Naive thymus-derived CD4-positive, alpha-beta T cell (primary cell): Measurements from ENCODE around the gene VEGFD. TPM values are rescaled to one million over a fixed set of nuclear protein-coding genes. Genes with fewer than 3 reads are reported as not detected.
"Not testable (repeated sequence)": the region's sequence is repeated elsewhere in the genome, so short reads cannot be mapped to it uniquely, and the experiment has no call there.

Experiments used
- ATAC-seq: fragments of 150-1000 bp; cut with Tn5 transposase; 2 replicates; pipeline ENCODE4 v1.10.0; 2021; ENCODE audit warnings: mild to moderate bottlenecking, moderate library complexity
- CTCF ChIA-PET: fragments of 350-600 bp; sonication (Branson Sonifier 250); formaldehyde crosslinking; loops from one replicate; lab custom pipeline; 2021; ENCODE audit warnings: antibody characterized with exemption; lab: Charles Lee
- POLR2A ChIA-PET: fragments of 350-600 bp; sonication (Branson Sonifier 250); formaldehyde crosslinking; loops from one replicate; lab custom pipeline; 2021; ENCODE audit warnings: antibody characterized with exemption, inconsistent platforms; lab: Charles Lee
- DNase-seq, 9 donors: peaks; one replicate each; pipeline versions ENCODE4 v3.0.0 to v3.0.0-alpha.2; 2020 to 2022; ENCODE audit warnings: mixed read lengths in 1 of 9
- H3K27ac ChIP-seq: one replicate; pipeline ENCODE4 v1.7.0; 2013; ENCODE audit warnings: mild to moderate bottlenecking, low read depth, low read length, moderate library complexity
- H3K27me3 ChIP-seq, 2 donors: one replicate each; pipeline ENCODE4 v1.7.0; 2013; ENCODE audit warnings: low read length in 2 of 2, mild to moderate bottlenecking in 2 of 2, moderate library complexity in 2 of 2; ENCODE audit not compliant: control insufficient read depth in 2 of 2, insufficient read depth in 2 of 2
- H3K36me3 ChIP-seq, 3 experiments: 1 replicate in 2 of 3; 2 replicates in 1 of 3; pipeline ENCODE4 v1.7.0; 2013; ENCODE audit warnings: low read length in 3 of 3, mild to moderate bottlenecking in 3 of 3, moderate library complexity in 1 of 3; ENCODE audit not compliant: insufficient read depth in 3 of 3, control insufficient read depth in 2 of 3
- H3K4me1 ChIP-seq, 2 donors: one replicate each; pipeline ENCODE4 v1.7.0; 2013; ENCODE audit warnings: low read length in 2 of 2, mild to moderate bottlenecking in 2 of 2, moderate library complexity in 1 of 2; ENCODE audit not compliant: control insufficient read depth in 2 of 2, insufficient read depth in 2 of 2
- H3K4me3 ChIP-seq: 2 replicates; pipeline ENCODE4 v1.7.0; 2013; ENCODE audit warnings: mild to moderate bottlenecking, low read length
- H3K9me3 ChIP-seq, 3 experiments: 1 replicate in 2 of 3; 2 replicates in 1 of 3; pipeline ENCODE4 v1.7.0; 2013; ENCODE audit warnings: low read length in 3 of 3; ENCODE audit not compliant: control insufficient read depth in 2 of 3
- H3K27ac Mint-ChIP-seq, 9 donors: one replicate each; pipeline ENCODE4 v1.8.0; 2020 to 2022; ENCODE audit warnings: mixed read lengths in 9 of 9, mild to moderate bottlenecking in 8 of 9, moderate library complexity in 5 of 9, inconsistent platforms in 2 of 9
- H3K27me3 Mint-ChIP-seq, 5 donors: one replicate each; pipeline ENCODE4 v1.8.0; 2021 to 2022; ENCODE audit warnings: mixed read lengths in 5 of 5, mild to moderate bottlenecking in 1 of 5
- H3K36me3 Mint-ChIP-seq, 5 donors: one replicate each; pipeline ENCODE4 v1.8.0; 2020 to 2022; ENCODE audit warnings: mixed read lengths in 5 of 5, mild to moderate bottlenecking in 3 of 5, inconsistent platforms in 1 of 5
- H3K4me1 Mint-ChIP-seq, 7 donors: one replicate each; pipeline ENCODE4 v1.8.0; 2020 to 2022; ENCODE audit warnings: mixed read lengths in 7 of 7, mild to moderate bottlenecking in 3 of 7, inconsistent platforms in 1 of 7
- H3K4me3 Mint-ChIP-seq, 10 donors: one replicate each; pipeline ENCODE4 v1.8.0; 2020 to 2022; ENCODE audit warnings: mild to moderate bottlenecking in 10 of 10, mixed read lengths in 10 of 10, moderate library complexity in 6 of 10, inconsistent platforms in 2 of 10
- H3K9me3 Mint-ChIP-seq, 11 donors: one replicate each; pipeline ENCODE4 v1.8.0; 2020 to 2022; ENCODE audit warnings: mixed read lengths in 11 of 11, mild to moderate bottlenecking in 4 of 11, inconsistent platforms in 1 of 11, moderate library complexity in 1 of 11
- intact Hi-C, 2 donors: fragments of 100-400 bp; cut with micrococcal nuclease; formaldehyde crosslinking; loops; one replicate each; pipeline ENCODE4 v1.15.1; 2023
- polyA plus RNA-seq, 2 donors: library from polyadenylated mRNA; unstranded; fragments of 300-500 nt; fragmentation: Illumina TruSeq; gene quantifications; one replicate each; pipeline ENCODE4 v1.2.3, GENCODE V29; 2021
- total RNA-seq, 6 experiments: library from RNA in 5 of 6; stranded (reverse) in 5 of 6; gene quantifications; 1 replicate in 5 of 6; 2 replicates in 1 of 6; pipeline ENCODE4 v1.2.3 and lab custom pipeline; 2021 to 2026

The VEGFD gene
- total and polyA plus RNA-seq, 7 experiments from 2014 or later: not detected

- H3K4me1 Mint-ChIP-seq, H3K27ac Mint-ChIP-seq, H3K9me3 Mint-ChIP-seq, CTCF ChIA-PET, H3K36me3 ChIP-seq, ATAC-seq, H3K9me3 ChIP-seq, intact Hi-C loops, H3K4me3 ChIP-seq, DNase-seq, POLR2A ChIA-PET, H3K4me3 Mint-ChIP-seq, H3K27me3 Mint-ChIP-seq, H3K27ac ChIP-seq, H3K36me3 Mint-ChIP-seq, H3K27me3 ChIP-seq, H3K4me1 ChIP-seq: not testable (repeated sequence)
Observed at GRCh38 chrX:15305899-15306298, 78.3 kb downstream of the VEGFD start.

GRCh38 chrX:15301924-15302323 lies 82.3 kb downstream of the VEGFD start:
- intact Hi-C loops: loop anchor here in 1 of 2 donors (2.0 kb wide), 1 partner anchor 167 kb away; no protein-coding TSS in a partner anchor
- Histone ChIP-seq H3K4me3 (no peak overlapping the region), H3K9me3 (no peaks in the 10 kb centered on the region), H3K4me1 (no peaks in the 10 kb centered on the region), H3K36me3 (no peaks in the 10 kb centered on the region), H3K27me3 (no peaks in the 10 kb centered on the region), H3K27ac (no peak overlapping the region)
- H3K27ac Mint-ChIP-seq: no peak overlapping the region
- ATAC-seq: peak; percentile 83
- peak in 1 of 9 donors; percentile 19 for DNase-seq
- H3K36me3 Mint-ChIP-seq: no peaks in the 10 kb centered on the region
- H3K9me3 Mint-ChIP-seq: no peaks in the 10 kb centered on the region
- H3K4me3 Mint-ChIP-seq: no peak overlapping the region
- ChIA-PET CTCF (no interaction called here), POLR2A (no interaction called here)
- H3K4me1 Mint-ChIP-seq: peaks cover 0 to 10% (median 2%) of the 10 kb centered on the region in 7 donors
- no peaks in the 10 kb centered on the region for H3K27me3 Mint-ChIP-seq

DNA sequence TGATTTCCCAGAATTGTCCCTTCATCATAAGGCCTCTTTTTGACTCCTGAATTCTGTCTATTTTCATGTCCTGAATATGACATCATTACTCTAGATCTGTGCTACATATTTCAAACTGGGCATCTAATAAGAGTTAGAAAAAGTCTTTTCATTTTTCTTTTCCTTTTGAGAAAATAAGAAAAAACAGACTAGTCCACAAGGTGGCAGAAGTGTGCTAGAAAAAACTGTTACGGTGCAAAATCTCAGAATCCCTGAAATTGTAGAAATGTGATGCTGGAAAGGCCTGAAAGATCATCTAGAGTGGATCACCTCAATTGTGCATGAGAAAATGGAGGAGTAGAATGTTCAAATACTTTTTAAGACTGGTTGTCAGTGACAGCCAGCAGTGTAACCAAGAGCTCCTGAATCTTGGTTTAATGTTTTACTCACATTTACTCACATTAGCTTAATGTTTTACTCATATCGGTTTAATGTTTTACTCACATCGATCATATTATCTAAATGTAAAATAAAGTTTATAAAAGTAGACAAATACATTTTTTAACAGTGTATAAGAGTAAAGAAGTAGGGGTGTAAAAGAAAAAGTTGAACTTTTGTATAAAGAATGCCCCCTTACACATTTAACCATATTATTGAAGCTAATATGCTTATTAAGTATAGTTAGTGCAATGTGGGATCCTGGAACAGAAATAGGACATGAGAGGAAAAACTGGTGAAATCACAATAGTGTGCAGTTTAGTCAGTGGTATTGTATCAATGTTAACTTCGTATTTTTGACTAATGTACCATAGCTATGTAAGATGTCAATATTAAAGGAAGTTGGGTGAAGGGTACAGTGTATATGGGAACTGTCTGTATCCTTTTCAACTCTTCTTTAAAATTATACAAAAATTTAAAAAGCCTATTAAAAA lies 84.0 kb downstream of the VEGFD start:
- H3K4me1 ChIP-seq: no peaks in the 10 kb centered on the region
- no peak overlapping the region for H3K4me3 ChIP-seq
- ChIA-PET POLR2A (no interaction called here), CTCF (interaction anchor here (1.0 kb wide), 1 partner anchor 38 kb away, joined by 4 read pairs; no protein-coding TSS in a partner anchor)
- H3K27ac Mint-ChIP-seq: peak overlapping the region in 1 of 9 donors; percentile 7
- H3K4me3 Mint-ChIP-seq: no peak overlapping the region
- no peak overlapping the region for H3K27ac ChIP-seq
- ATAC-seq (no peak), DNase-seq (peak in 1 of 9 donors; percentile 12)
- H3K36me3 ChIP-seq: no peaks in the 10 kb centered on the region
- no peaks in the 10 kb centered on the region for H3K9me3 Mint-ChIP-seq
- H3K36me3 Mint-ChIP-seq: no peaks in the 10 kb centered on the region
- no peaks in the 10 kb centered on the region for H3K27me3 Mint-ChIP-seq
- peaks cover 0 to 10% (median 2%) of the 10 kb centered on the region in 7 donors for H3K4me1 Mint-ChIP-seq
- H3K9me3 ChIP-seq: no peaks in the 10 kb centered on the region
- H3K27me3 ChIP-seq: no peaks in the 10 kb centered on the region
- intact Hi-C loops: loop anchor here (1.0 to 2.0 kb wide), 2 partner anchors 168 to 169 kb away; no protein-coding TSS in a partner anchor

- H3K9me3 ChIP-seq: no peaks in the 10 kb centered on the region
- no peaks in the 10 kb centered on the region for H3K9me3 Mint-ChIP-seq
- no peaks in the 10 kb centered on the region for H3K4me1 ChIP-seq
- peaks cover 0 to 10% (median 2%) of the 10 kb centered on the region in 7 donors for H3K4me1 Mint-ChIP-seq
- POLR2A ChIA-PET: no interaction called here
- H3K36me3 Mint-ChIP-seq: no peaks in the 10 kb centered on the region
- no peak overlapping the region for H3K27ac ChIP-seq
- no peaks in the 10 kb centered on the region for H3K27me3 ChIP-seq
- no peak for DNase-seq
- peak overlapping the region in 2 of 9 donors; percentile 10 to 47 for H3K27ac Mint-ChIP-seq
- CTCF ChIA-PET: interaction anchor here (0.6 kb wide), 1 partner anchor 561 kb away, joined by 4 read pairs; no protein-coding TSS in a partner anchor
- H3K4me3 Mint-ChIP-seq: no peak overlapping the region
- H3K4me3 ChIP-seq: no peak overlapping the region
- ATAC-seq: no peak
- intact Hi-C loops: no loop called here
- H3K27me3 Mint-ChIP-seq: no peaks in the 10 kb centered on the region
- no peaks in the 10 kb centered on the region for H3K36me3 ChIP-seq
Observed at GRCh38 chrX:15298780-15299179, 85.4 kb downstream of the VEGFD start.

GRCh38 chrX:15298201-15298600 lies 86.0 kb downstream of the VEGFD start:
- no peaks in the 10 kb centered on the region for H3K36me3 Mint-ChIP-seq

More at GRCh38 chrX:15298201-15298600, 86.0 kb downstream of the VEGFD start:
- H3K27ac ChIP-seq: no peak overlapping the region
- H3K27me3 ChIP-seq: no peaks in the 10 kb centered on the region
- Mint-ChIP-seq H3K4me3 (no peak overlapping the region), H3K27me3 (no peaks in the 10 kb centered on the region), H3K27ac (peak overlapping the region in 1 of 9 donors; percentile 47), H3K9me3 (no peaks in the 10 kb centered on the region), H3K4me1 (peaks cover 0 to 10% (median 2%) of the 10 kb centered on the region in 7 donors)
- no peak for ATAC-seq
- H3K9me3 ChIP-seq: no peaks in the 10 kb centered on the region
- no peak for DNase-seq
- H3K36me3 ChIP-seq: no peaks in the 10 kb centered on the region
- POLR2A ChIA-PET: no interaction called here
- CTCF ChIA-PET: no interaction called here
- no peaks in the 10 kb centered on the region for H3K4me1 ChIP-seq
- no peak overlapping the region for H3K4me3 ChIP-seq
- intact Hi-C loops: no loop called here
